GM12865 (cell line): Measurements from ENCODE around the gene KLHL29.

Experiments used
- DNase-seq: peaks from one replicate; pipeline ENCODE4 v3.0.0; 2010; ENCODE audit warnings: low read depth
- H3K4me3 ChIP-seq: 2 replicates; pipeline ENCODE4 v1.5.1; 2011; ENCODE audit warnings: mild to moderate bottlenecking, low read depth, low read length, control low read depth
- TF ChIP-seq, protein P1 (sequence below): IDR thresholded peaks from 2 replicates; pipeline ENCODE4 v1.5.1; 2011; ENCODE audit warnings: low read length, control low read depth, low read depth, inconsistent platforms; ENCODE audit not compliant: insufficient read depth; ENCODE audit errors: missing control alignments

The KLHL29 gene

DNA sequence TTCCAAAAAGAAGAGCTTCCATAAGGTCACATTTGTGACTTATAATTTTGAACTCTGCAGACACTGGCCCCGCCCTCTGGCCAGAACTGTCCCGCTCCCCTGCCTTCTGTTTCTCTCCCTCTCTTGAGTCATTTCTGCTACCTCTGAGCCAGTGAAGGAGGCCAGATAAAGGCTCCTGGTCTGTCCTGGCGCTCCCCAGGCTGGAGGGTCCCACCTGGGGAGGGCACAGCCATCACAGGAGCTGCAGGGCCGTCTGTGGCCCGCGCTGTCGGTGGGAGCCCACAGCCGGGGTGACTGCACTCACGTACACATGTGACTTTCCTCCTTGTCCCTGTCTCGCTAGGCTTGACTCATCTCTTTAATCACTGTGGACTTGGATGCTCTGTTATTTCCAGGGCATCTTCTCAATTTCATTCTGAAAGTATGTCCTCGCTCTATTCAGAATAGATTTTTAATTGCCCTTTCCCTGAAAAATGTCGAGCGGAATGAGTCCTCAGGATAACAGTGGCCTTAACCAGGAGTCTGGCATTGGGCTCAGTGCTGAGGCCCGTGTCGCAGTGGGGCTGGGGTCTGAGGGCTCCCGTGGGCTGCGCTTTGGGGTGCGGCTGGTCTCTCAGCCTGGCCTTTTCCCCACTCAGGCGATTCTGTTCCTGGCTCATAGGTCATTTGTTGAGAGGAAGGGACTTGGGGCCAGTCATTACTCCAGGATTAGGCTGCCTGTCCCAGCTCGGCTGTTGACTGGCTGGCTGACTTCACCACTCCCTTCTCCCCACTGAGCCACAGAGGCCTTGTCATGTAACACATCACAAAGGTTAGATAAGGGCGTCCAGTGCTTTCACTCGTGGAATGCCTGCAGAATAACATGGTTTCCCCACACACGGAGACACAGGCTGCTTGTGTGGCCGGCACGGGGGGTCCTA is 34.5 kb downstream of the KLHL29 start:
- H3K4me3 ChIP-seq, result no peak overlapping the region
- TF ChIP-seq, protein P1, sequence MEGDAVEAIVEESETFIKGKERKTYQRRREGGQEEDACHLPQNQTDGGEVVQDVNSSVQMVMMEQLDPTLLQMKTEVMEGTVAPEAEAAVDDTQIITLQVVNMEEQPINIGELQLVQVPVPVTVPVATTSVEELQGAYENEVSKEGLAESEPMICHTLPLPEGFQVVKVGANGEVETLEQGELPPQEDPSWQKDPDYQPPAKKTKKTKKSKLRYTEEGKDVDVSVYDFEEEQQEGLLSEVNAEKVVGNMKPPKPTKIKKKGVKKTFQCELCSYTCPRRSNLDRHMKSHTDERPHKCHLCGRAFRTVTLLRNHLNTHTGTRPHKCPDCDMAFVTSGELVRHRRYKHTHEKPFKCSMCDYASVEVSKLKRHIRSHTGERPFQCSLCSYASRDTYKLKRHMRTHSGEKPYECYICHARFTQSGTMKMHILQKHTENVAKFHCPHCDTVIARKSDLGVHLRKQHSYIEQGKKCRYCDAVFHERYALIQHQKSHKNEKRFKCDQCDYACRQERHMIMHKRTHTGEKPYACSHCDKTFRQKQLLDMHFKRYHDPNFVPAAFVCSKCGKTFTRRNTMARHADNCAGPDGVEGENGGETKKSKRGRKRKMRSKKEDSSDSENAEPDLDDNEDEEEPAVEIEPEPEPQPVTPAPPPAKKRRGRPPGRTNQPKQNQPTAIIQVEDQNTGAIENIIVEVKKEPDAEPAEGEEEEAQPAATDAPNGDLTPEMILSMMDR, result no peak
- no peak for DNase-seq

DNA sequence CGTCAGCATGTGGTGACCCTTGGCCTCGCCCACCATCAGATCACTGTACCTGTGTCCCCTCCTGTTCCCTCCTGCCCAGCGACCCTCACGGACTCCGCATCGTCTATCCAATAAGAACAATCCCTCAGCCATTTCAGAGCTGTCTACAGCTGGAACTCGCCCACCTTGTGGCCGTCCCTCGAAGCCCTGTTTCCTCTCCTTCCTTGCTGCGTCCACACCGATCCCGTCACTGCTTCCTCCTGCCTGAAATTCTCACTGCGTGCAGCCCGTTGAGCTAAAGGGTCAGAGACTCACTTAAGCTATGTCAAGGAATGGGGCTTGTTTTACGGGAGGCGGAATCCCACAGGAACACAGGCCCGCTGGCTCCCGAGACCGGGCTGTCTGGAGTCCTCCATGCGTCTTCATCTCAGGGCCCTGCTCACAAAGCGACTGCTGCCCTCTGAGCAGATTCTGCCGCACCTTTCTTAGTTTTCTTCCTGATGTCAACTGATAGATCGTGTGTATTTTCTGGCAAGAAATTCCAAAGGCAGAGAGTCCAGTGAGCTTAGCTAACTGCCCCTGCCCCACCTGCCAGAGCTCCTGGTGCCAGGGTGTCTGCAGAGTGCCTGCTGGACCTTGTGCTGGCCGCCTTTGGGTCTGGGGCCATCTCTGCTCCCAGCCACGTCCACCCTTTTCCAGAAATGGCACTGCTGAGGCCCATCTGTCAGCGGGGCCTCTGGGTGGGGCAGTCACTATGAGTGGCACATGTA is 35.3 kb downstream of the KLHL29 start:
- no peak overlapping the region for H3K4me3 ChIP-seq
- TF ChIP-seq, protein P1, result no peak
- no peak for DNase-seq

DNA sequence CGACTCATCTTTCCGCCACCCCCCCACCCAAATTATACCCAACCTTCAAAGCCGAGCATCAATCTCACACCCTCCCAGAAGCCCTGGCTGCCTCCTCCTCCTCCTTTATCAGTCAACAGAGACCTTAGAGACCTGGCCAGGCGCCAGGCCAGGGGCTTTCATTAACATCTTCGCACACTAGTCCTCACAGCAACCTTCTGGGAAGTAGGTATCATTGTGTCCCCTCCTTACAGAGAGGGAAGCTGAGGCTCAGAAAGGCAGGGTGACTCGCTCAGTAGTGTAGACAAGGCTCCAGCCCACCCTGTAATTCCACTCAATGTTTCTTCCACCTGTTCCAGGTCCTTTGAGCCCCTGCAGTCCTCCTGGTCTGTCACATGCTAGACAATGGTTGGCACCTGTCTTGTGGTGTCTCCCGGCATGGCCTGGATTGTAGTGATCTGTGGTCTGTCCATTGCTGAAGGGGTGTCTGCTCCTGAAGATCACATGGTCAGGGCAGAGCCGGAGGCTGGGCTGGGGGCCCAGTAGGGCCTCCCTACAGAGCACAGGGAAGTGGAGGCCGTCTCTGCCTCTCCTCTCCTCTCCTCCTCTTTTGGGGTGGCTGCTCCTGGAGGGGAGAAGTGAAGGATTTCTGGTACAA is 36.0 kb downstream of the KLHL29 start:
- TF ChIP-seq, protein P1, result no peak
- H3K4me3 ChIP-seq, result no peak overlapping the region
- no peak for DNase-seq

DNA sequence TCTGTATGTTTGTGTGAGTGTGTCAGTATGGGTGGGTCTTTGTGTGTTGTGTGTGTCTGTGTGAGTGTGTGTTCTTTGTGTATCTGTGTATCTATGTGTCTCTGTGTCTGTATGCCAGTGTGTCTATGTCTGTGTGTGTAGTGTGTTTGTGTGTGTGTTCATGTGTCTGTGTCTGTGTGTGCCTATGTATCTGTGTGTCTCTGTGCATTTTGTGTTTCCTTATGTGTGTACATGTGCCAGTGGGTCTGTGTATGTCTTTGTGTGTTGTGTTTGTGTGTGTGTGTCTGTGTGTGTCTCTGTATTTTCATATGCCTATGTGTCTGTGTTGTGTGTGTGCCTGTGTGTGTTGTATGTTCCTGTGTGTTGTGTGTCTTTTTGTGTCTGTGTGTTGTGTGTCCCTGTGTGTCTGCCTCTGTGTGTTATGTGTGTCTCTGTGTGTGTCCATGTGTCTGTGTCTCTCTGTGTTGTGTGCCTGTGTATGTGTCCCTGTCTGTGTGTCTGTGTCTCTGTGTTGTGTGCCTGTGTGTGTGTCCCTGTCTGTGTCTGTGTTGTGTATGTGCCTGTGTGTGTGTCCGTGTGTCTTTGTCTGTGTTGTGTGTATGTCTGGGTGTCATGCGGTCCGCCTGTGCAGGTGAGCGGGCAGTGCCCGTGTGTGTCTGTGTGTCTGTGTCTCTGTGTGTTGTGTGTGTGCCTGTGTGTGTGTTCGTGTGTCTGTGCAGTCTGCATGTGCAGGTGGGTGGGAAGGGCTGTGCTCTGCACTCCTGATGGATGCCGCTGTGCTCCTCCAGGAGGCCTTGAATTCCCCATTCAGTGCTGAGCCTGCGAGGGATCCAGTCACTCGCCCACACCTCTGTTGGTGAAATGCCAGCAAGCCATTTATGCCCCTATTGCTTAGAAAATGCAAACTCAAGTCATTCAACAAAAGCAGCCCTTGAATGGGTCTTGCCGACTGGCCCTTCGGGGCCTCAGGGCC is 37.4 kb downstream of the KLHL29 start:
- DNase-seq, result no peak
- H3K4me3 ChIP-seq, result no peak overlapping the region
- TF ChIP-seq, protein P1, result no peak

DNA sequence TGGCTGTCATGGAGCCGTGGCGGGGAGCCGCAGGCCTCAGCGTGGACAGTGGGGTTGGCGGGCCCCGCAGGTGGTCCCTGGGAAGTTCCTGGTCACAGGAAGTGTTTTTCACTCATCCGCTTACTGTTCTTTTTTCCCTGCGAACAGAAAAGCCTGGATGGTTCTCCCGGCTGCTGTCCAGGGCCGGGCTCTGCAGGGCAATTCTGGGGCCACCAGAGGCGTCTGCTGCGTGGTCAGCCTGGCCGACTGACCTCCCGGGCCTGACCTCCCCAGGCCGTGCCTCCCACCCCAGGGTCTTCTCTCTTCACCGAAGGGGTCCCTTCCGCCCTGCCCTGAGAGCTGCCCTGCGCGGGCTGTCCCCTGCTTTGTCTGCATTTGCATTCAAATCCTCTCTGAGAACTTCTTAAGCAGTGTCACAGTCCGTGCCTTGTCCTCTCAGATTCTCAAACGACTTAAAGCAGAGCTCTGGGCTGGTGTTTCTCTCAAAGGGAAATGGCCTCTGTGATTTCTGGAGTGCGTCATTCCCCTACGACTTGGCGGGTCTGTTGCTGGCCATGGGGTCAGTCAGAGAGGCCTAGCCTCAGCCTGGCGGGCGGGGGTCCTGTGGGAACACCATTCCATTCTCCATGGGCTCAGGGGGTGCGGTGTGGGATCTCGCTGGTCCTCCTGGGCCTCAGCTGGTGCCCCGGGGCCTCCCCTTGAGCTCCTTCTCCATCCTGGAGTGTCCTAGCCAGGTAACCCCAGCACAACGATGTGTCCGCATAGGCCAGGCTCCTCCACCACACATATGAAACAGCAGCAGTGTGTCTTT is 38.3 kb downstream of the KLHL29 start:
- no peak overlapping the region for H3K4me3 ChIP-seq
- TF ChIP-seq, protein P1, result no peak
- DNase-seq, result no peak
